Measurements from ENCODE around the gene PRKCA.

The PRKCA gene

DNA sequence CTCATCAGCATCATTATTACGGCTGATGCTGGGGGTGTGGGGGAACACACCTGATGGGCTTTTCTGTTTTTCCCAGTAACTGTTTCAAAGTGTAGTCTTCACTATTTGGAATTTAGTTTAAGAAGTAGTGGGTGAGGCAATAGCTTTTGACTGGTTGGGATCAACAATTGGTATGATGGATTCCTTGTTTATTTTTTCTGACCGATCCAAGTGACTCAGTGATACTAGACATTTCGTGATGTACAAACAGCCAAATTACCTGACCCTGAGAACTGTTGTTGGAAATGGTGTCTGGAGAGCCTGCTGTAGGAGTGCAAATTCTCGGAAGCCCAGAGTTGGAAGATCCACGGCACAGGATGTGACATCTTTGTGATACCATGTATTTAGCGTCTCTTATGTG is 204.2 kb downstream of the PRKCA start:
- TF ChIP-seq, protein P1, sequence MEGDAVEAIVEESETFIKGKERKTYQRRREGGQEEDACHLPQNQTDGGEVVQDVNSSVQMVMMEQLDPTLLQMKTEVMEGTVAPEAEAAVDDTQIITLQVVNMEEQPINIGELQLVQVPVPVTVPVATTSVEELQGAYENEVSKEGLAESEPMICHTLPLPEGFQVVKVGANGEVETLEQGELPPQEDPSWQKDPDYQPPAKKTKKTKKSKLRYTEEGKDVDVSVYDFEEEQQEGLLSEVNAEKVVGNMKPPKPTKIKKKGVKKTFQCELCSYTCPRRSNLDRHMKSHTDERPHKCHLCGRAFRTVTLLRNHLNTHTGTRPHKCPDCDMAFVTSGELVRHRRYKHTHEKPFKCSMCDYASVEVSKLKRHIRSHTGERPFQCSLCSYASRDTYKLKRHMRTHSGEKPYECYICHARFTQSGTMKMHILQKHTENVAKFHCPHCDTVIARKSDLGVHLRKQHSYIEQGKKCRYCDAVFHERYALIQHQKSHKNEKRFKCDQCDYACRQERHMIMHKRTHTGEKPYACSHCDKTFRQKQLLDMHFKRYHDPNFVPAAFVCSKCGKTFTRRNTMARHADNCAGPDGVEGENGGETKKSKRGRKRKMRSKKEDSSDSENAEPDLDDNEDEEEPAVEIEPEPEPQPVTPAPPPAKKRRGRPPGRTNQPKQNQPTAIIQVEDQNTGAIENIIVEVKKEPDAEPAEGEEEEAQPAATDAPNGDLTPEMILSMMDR (IDR thresholded peaks at IDR 0.05; ENCODE audit: low read depth, low read length): no peak
- DNase-seq (ENCODE audit: extremely low read depth, low read depth): no peak

DNA sequence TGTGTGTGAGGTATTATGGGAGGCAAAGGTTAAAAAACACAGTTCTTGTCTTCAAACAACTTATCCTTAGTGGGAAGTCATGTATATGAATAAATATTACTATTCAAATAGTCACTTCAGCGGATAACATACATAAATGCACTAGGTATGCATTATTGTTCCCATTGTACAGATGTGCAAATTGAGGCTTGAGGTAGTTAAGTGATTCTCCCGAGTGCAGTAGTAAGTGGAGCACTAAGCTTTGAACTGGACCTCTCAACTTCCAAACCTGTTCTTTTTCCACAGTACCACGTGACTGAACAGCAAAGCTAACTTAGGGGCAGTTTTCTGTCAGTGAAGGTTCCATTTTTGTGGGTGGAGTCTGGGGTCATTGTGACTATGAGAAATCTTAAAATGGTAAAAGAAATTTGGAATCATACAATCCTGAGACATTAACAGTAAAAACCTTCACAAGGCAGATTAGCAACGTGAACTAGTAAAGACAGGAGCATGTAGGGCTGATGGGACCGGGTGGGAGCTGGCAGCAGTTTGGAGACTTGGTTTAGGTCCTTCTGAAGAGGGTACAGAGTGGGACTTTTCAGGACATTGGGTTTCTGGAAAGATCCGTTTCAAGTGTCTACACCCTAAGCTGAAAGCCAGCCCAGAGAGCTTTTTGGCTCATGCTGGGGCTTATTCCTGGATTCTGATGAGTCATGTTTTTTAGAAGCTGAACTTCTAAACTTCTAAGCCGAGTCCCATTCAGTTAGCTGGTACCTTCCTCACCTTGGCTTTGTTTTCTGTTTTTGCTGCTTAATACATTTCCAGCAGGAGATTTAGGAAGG is 204.9 kb downstream of the PRKCA start:
- TF ChIP-seq, protein P1 (IDR thresholded peaks at IDR 0.05; ENCODE audit: low read depth, low read length): no peak
- DNase-seq (ENCODE audit: extremely low read depth, low read depth): peak; percentile 49

DNA sequence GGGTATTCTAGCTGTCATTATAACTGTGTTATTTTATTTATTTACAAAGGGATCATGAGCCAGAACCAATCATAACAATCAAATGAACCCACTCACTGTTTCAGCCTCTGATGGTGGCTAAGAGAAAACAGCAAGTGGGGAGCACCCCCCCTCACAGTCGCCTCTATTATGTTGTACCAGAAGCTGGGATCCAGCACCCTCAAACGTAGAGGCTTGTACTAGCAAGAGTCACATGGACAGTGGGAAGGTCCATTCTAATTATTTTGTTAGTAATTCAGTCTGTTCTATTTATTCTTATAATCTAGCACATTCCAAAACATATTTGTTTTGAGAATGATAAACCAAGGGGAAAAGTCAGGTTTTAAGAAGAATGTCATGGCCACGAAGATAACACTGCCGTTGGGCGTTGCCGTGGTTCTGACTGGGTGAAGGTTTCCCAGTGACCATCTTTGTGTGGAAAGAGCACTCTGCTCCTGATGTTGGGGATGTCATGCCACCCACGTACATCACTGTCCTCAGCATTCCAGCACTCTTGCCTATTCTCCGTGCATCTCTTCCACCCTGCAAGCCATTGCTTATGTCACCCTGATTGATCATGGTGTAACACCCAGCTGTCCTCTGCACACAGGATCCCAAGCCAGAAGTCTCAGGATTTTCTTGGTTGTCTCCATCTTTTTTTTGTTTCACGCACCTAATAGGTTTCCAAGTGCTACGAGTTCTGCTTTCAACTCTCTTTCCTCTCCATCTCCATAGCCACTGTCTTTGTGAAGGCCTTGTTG is 205.8 kb downstream of the PRKCA start:
- TF ChIP-seq, protein P1 (IDR thresholded peaks at IDR 0.05; ENCODE audit: low read depth, low read length): no peak

DNA sequence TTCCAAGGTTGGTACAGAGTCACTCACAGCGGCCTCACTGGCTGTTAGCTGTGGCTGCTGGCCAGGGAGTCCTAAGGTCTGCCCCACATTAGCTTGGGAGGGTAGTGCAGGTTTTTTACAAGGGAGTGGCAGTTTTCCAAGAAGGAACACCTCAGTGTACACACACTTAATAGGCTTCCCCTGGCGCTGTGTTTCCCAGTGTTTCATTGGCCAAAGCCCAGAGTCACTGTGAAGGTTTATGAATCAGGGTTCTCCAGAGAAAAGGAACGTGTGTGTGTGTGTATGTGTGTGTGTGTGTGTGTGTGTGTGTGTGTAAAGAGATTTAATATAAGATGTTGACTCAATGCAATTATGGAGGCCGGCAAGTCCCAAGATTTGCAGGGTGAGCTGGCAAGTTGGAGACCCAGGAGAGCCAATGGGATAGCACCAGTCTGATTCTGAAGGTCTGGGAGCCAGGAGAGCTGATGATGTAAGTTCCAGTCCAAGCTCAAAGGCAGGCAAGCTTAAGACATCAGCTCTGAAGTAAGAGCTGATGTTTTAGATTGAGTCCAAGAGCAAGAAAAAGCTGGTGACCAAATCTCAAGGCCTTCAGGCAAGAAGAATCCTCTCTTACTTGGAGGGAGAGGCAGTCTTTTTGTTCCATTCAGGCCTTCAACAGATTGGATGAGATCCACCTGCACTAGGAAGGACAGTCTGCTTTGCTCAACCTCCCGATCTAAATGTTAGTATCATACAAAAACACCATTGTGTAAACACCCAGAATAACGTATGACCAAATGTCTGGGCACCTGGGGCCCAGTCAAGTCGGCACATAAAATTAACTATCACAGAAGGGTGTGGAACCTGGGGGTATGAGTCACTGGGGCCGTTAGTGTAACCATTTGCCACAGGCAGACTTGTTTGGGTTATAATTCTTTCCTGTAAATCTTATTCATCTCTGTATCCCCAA is 206.8 kb downstream of the PRKCA start:
- DNase-seq (ENCODE audit: extremely low read depth, low read depth): peak; percentile 49
- TF ChIP-seq, protein P1 (IDR thresholded peaks at IDR 0.05; ENCODE audit: low read depth, low read length): no peak

More for the DNA sequence above, 205.8 kb downstream of the PRKCA start:
- no peak for DNase-seq (ENCODE audit: extremely low read depth, low read depth)

DNA sequence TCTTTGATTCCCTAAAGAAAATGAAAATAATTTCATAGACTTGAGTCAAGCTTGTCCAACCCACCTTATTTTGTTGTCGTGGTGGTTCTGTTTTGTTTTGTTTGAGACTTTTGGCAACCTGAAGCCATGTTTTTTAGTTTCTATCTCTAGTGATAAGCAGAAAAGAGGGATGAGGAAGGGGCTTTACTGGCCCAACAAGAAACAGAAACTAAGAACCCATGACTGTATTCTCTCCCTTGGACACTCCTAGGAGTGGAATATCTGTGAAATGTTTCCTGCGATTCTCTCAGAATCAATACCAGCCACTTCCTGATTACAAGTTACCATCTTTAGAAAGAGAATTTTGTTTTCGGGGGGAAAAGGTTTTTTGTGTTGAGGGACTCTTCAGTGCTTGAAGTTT is 207.5 kb downstream of the PRKCA start:
- TF ChIP-seq, protein P1 (IDR thresholded peaks at IDR 0.05; ENCODE audit: low read depth, low read length): no peak
- no peak for DNase-seq (ENCODE audit: extremely low read depth, low read depth)

DNA sequence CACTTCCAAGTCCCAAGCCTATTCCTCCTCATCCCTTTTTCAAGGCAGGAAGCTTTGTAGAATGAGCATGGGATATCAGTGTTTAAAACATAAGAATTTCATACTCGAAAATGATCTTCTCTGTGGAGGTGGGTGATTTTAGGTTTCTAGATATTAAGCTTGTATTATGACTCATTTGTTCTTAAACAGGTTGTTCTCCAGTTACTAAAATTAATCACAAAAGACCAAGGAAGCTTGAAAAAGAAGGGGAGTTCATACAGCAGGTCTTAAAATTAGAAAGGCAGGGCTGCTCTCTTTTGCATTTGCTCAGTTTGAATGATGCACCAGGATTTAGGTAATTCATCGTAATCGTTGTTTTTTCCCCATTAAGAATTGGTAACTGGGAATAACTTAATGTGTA is 208.7 kb downstream of the PRKCA start:
- DNase-seq (ENCODE audit: extremely low read depth, low read depth): no peak
- TF ChIP-seq, protein P1 (IDR thresholded peaks at IDR 0.05; ENCODE audit: low read depth, low read length): no peak

Data from AG09319 (cell line).